B cell (primary cell): ENCODE measurements around the gene DCP1A.

Experiments used
- EZH2 ChIP-seq: IDR thresholded peaks from 2 replicates; pipeline ENCODE4 v1.6.1; 2012; ENCODE audit warnings: borderline replicate concordance, low read depth, mild to moderate bottlenecking, moderate library complexity, low read length; ENCODE audit not compliant: insufficient read depth, poor library complexity, severe bottlenecking
- TF ChIP-seq, protein P1 (sequence below): fragments of 200-600 bp; IDR thresholded peaks from one replicate; pipeline ENCODE4 v1.8.0; 2022; ENCODE audit warnings: antibody characterized with exemption, mild to moderate bottlenecking

- TF ChIP-seq, protein P1, sequence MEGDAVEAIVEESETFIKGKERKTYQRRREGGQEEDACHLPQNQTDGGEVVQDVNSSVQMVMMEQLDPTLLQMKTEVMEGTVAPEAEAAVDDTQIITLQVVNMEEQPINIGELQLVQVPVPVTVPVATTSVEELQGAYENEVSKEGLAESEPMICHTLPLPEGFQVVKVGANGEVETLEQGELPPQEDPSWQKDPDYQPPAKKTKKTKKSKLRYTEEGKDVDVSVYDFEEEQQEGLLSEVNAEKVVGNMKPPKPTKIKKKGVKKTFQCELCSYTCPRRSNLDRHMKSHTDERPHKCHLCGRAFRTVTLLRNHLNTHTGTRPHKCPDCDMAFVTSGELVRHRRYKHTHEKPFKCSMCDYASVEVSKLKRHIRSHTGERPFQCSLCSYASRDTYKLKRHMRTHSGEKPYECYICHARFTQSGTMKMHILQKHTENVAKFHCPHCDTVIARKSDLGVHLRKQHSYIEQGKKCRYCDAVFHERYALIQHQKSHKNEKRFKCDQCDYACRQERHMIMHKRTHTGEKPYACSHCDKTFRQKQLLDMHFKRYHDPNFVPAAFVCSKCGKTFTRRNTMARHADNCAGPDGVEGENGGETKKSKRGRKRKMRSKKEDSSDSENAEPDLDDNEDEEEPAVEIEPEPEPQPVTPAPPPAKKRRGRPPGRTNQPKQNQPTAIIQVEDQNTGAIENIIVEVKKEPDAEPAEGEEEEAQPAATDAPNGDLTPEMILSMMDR: no peak
- no peak for TF ChIP-seq EZH2
These were observed 829 bp downstream of the DCP1A start for GRCh38 chr3:53346514-53346913.
